WTC11 (cell line): ENCODE results near the gene PMEPA1. TPM values are rescaled to one million over a fixed set of nuclear protein-coding genes. Genes with fewer than 3 reads are reported as not detected.

ENCODE experiments used
- ATAC-seq: fragments of 200-7000 bp; cut with Tn5 transposase; 2 replicates; pipeline ENCODE4 v1.10.0; 2021; ENCODE audit warnings: mild to moderate bottlenecking, moderate library complexity
- CTCF ChIA-PET: fragments of 300-600 bp; sonication (Branson Sonifier 250); formaldehyde crosslinking; loops from one replicate; lab custom pipeline; 2021; ENCODE audit warnings: antibody characterized with exemption; lab: Charles Lee
- POLR2A ChIA-PET: fragments of 350-600 bp; sonication (Branson Sonifier 250); formaldehyde crosslinking; loops from one replicate; lab custom pipeline; 2021; ENCODE audit warnings: antibody characterized with exemption; lab: Charles Lee
- DNase-seq: peaks from one replicate; pipeline ENCODE4 v3.0.0; 2021; ENCODE audit warnings: low spot score
- H3K27ac Mint-ChIP-seq: 2 replicates; pipeline ENCODE4 v1.8.0; 2021; ENCODE audit warnings: mixed read lengths
- H3K27me3 Mint-ChIP-seq: 2 replicates; pipeline ENCODE4 v1.8.0; 2021; ENCODE audit warnings: low read depth, mild to moderate bottlenecking, moderate library complexity, mixed read lengths
- H3K36me3 Mint-ChIP-seq: 2 replicates; pipeline ENCODE4 v1.8.0; 2021; ENCODE audit warnings: mixed read lengths
- H3K4me1 Mint-ChIP-seq: 2 replicates; pipeline ENCODE4 v1.8.0; 2022; ENCODE audit warnings: mixed read lengths
- H3K4me3 Mint-ChIP-seq: 2 replicates; pipeline ENCODE4 v1.8.0; 2021; ENCODE audit warnings: mild to moderate bottlenecking, moderate library complexity, mixed read lengths
- H3K9me3 Mint-ChIP-seq: 2 replicates; pipeline ENCODE4 v1.8.0; 2021; ENCODE audit warnings: mixed read lengths
- AFF4 ChIP-seq: sonication (generic); formaldehyde crosslinking; IDR thresholded peaks from 2 replicates; pipeline ENCODE4 v1.8.1; 2023; ENCODE audit warnings: mild to moderate bottlenecking, missing genetic modification reagents, borderline replicate concordance
- CBFB ChIP-seq: sonication (generic); formaldehyde crosslinking; IDR thresholded peaks from 2 replicates; pipeline ENCODE4 v1.8.1; 2022; ENCODE audit warnings: mild to moderate bottlenecking, low read depth, missing genetic modification reagents
- E2F5 ChIP-seq: sonication (generic); formaldehyde crosslinking; IDR thresholded peaks from 2 replicates; pipeline ENCODE4 v1.8.1; 2022; ENCODE audit warnings: mild to moderate bottlenecking, moderate library complexity, missing genetic modification reagents
- EMX1 ChIP-seq: fragments of 250-450 bp; sonication (Bioruptor Pico); IDR thresholded peaks from 2 replicates; pipeline ENCODE4 v1.8.0; 2021; ENCODE audit warnings: mild to moderate bottlenecking
- GABPB1 ChIP-seq: sonication (generic); formaldehyde crosslinking; IDR thresholded peaks from 2 replicates; pipeline ENCODE4 v1.8.1; 2023; ENCODE audit warnings: mild to moderate bottlenecking, missing genetic modification reagents
- GTF2I ChIP-seq: fragments of 250-450 bp; sonication (Bioruptor Pico); conservative IDR thresholded peaks from 2 replicates; pipeline ENCODE4 v1.4.0; 2021; ENCODE audit warnings: mild to moderate bottlenecking
- IRF2 ChIP-seq: sonication (generic); formaldehyde crosslinking; IDR thresholded peaks from 2 replicates; pipeline ENCODE4 v1.8.0; 2022; ENCODE audit warnings: low read depth, missing genetic modification reagents, borderline replicate concordance
- JAZF1 ChIP-seq: fragments of 250-450 bp; sonication (Bioruptor Pico); IDR thresholded peaks from 2 replicates; pipeline ENCODE4 v1.9.0; 2021; ENCODE audit warnings: moderate library complexity, mild to moderate bottlenecking, inconsistent platforms
- KAT7 ChIP-seq: sonication (generic); formaldehyde crosslinking; IDR thresholded peaks from 2 replicates; pipeline ENCODE4 v1.8.1; 2023; ENCODE audit warnings: missing genetic modification reagents, mild to moderate bottlenecking, borderline replicate concordance
- NFE2L1 ChIP-seq: sonication (generic); formaldehyde crosslinking; IDR thresholded peaks from 2 replicates; pipeline ENCODE4 v1.8.1; 2023; ENCODE audit warnings: missing genetic modification reagents
- NR2C2 ChIP-seq: sonication (generic); formaldehyde crosslinking; IDR thresholded peaks from 2 replicates; pipeline ENCODE4 v1.8.0; 2022; ENCODE audit warnings: mild to moderate bottlenecking, missing genetic modification reagents
- OVOL2 ChIP-seq: fragments of 250-450 bp; sonication (Bioruptor Pico); IDR thresholded peaks from 2 replicates; pipeline ENCODE4 v1.9.0; 2021; ENCODE audit warnings: mild to moderate bottlenecking, borderline replicate concordance
- PREB ChIP-seq: sonication (generic); formaldehyde crosslinking; IDR thresholded peaks from 2 replicates; pipeline ENCODE4 v1.8.1; 2022; ENCODE audit warnings: mild to moderate bottlenecking, missing genetic modification reagents, moderate library complexity, borderline replicate concordance
- PRRX2 ChIP-seq: fragments of 250-450 bp; sonication (Bioruptor Pico); IDR thresholded peaks from 2 replicates; pipeline ENCODE4 v1.8.0; 2021; ENCODE audit warnings: mild to moderate bottlenecking
- ZNF532 ChIP-seq: fragments of 250-450 bp; sonication (Bioruptor Pico); IDR thresholded peaks from 2 replicates; pipeline ENCODE4 v1.9.0; 2021; ENCODE audit warnings: mild to moderate bottlenecking, borderline replicate concordance
- total RNA-seq: library from RNA; stranded (reverse); gene quantifications from 3 replicates; pipeline ENCODE4 v1.2.3, GENCODE V29; 2021

Gene PMEPA1
- total RNA-seq, 1 experiment from 2014 or later: 40.6 TPM

- no peak for TF ChIP-seq PREB (CRISPR knock-in tag)
Measured at GRCh38 chr20:57714409-57715267, 4.8 kb upstream of the PMEPA1 start (continued).

- no peaks in the 10 kb centered on the region; the same call in 1 of the 2 replicates for H3K27me3 Mint-ChIP-seq
- H3K36me3 Mint-ChIP-seq: 0 out of 2 replicates have a peak, but pooled peaks cover 3% of the 10 kb centered on the region
- H3K4me3 Mint-ChIP-seq: no peak overlapping the region
- H3K9me3 Mint-ChIP-seq: no peaks in the 10 kb centered on the region
- H3K27ac Mint-ChIP-seq: no peak overlapping the region
- no peak for ATAC-seq
- peaks cover 34% of the 10 kb centered on the region for H3K4me1 Mint-ChIP-seq
- CTCF ChIA-PET: no interaction called here
- TF ChIP-seq IRF2 (CRISPR knock-in tag) (no peak), E2F5 (CRISPR knock-in tag) (no peak), CBFB (CRISPR knock-in tag) (no peak), PRRX2 (CRISPR knock-in tag) (no peak), NFE2L1 (no peak), JAZF1 (CRISPR knock-in tag) (no peak), GABPB1 (CRISPR knock-in tag) (no peak), NR2C2 (no peak), ZNF532 (CRISPR knock-in tag) (no peak), OVOL2 (no peak), KAT7 (no peak)
- TF ChIP-seq, all 79 proteins: peak for 0
- DNase-seq: no peak
- POLR2A ChIA-PET: no interaction called here
Measured at GRCh38 chr20:57713951-57714350, 4.1 kb upstream of the PMEPA1 start.

- CTCF ChIA-PET: no interaction called here
- DNase-seq: no peak
- POLR2A ChIA-PET: interaction anchor here (0.6 kb wide), 1 partner anchor 478 kb away, joined by 4 read pairs; no protein-coding TSS in a partner anchor
- H3K9me3 Mint-ChIP-seq: no peaks in the 10 kb centered on the region
- H3K36me3 Mint-ChIP-seq: peaks cover 6% of the 10 kb centered on the region
- H3K4me3 Mint-ChIP-seq: no peak overlapping the region
- peaks cover 33% of the 10 kb centered on the region for H3K4me1 Mint-ChIP-seq
- H3K27ac Mint-ChIP-seq: no peak overlapping the region
- TF ChIP-seq EMX1 (no peak), OVOL2 (no peak), GTF2I (CRISPR knock-in tag) (no peak), AFF4 (CRISPR knock-in tag) (no peak)
- no peaks in the 10 kb centered on the region; the same call in 1 of the 2 replicates for H3K27me3 Mint-ChIP-seq
- no peak for ATAC-seq
Measured at GRCh38 chr20:57713505-57713903, 3.7 kb upstream of the PMEPA1 start.
